DOHH2 (cell line): ENCODE data around the gene OCLN.

ENCODE experiments used
- H3F3A ChIP-seq: fragments of 200-600 bp; sonication (generic), shearing (Covaris generic); 2 replicates; pipeline ENCODE4 v1.6.0; 2016; ENCODE audit warnings: antibody characterized with exemption, mild to moderate bottlenecking; ENCODE audit not compliant: control insufficient read depth, insufficient read depth
- H3K27ac ChIP-seq: fragments of 200-600 bp; sonication (generic); 2 replicates; pipeline ENCODE4 v1.5.1; 2014; ENCODE audit warnings: low read depth, mild to moderate bottlenecking, low read length, moderate library complexity
- H3K27me3 ChIP-seq: fragments of 200-600 bp; sonication (generic); 2 replicates; pipeline ENCODE4 v1.6.1; 2014; ENCODE audit warnings: mild to moderate bottlenecking, low read length, mixed read lengths; ENCODE audit not compliant: control insufficient read depth
- H3K36me3 ChIP-seq: fragments of 200-600 bp; sonication (generic); 2 replicates; pipeline ENCODE4 v1.6.1; 2014; ENCODE audit warnings: mild to moderate bottlenecking, low read length, moderate library complexity, mixed read lengths; ENCODE audit not compliant: control insufficient read depth
- H3K4me1 ChIP-seq: fragments of 200-600 bp; sonication (generic); 2 replicates; pipeline ENCODE4 v1.6.1; 2014; ENCODE audit warnings: mild to moderate bottlenecking, low read length, mixed read lengths; ENCODE audit not compliant: control insufficient read depth
- H3K4me2 ChIP-seq: fragments of 200-600 bp; sonication (generic); 2 replicates; pipeline ENCODE4 v1.6.0; 2014; ENCODE audit warnings: mild to moderate bottlenecking, low read length, moderate library complexity
- H3K4me3 ChIP-seq: fragments of 200-600 bp; sonication (generic); 2 replicates; pipeline ENCODE4 v1.5.1; 2014; ENCODE audit warnings: mild to moderate bottlenecking, low read length, mixed read lengths
- H3K79me2 ChIP-seq: fragments of 200-600 bp; sonication (generic); 2 replicates; pipeline ENCODE4 v1.6.1; 2014; ENCODE audit warnings: mild to moderate bottlenecking, low read length, mixed read lengths; ENCODE audit not compliant: control insufficient read depth
- H3K9me2 ChIP-seq: fragments of 200-600 bp; sonication (generic); replicated peaks from 2 replicates; pipeline ENCODE4 v1.6.1; 2014; ENCODE audit warnings: mild to moderate bottlenecking, low read length, mixed read lengths; ENCODE audit not compliant: control insufficient read depth
- H3K9me3 ChIP-seq: fragments of 200-600 bp; sonication (generic); 2 replicates; pipeline ENCODE4 v1.6.1; 2014; ENCODE audit warnings: antibody characterized with exemption, low read length, mixed read lengths; ENCODE audit not compliant: control insufficient read depth, insufficient read depth
- H4K20me1 ChIP-seq: fragments of 200-600 bp; sonication (generic); 2 replicates; pipeline ENCODE4 v1.6.0; 2014; ENCODE audit warnings: low read depth, mild to moderate bottlenecking, antibody characterized with exemption, low read length, moderate library complexity; ENCODE audit not compliant: control insufficient read depth, insufficient read depth
- CTCF ChIP-seq: fragments of 200-600 bp; sonication (generic); IDR thresholded peaks from one replicate; pipeline ENCODE4 v1.5.1; 2014; ENCODE audit warnings: antibody characterized with exemption, mild to moderate bottlenecking, low read depth, low read length; ENCODE audit not compliant: poor library complexity, severe bottlenecking
- EZH2phosphoT487 ChIP-seq: fragments of 200-600 bp; sonication (generic); IDR thresholded peaks from 2 replicates; pipeline ENCODE4 v1.6.1; 2017; ENCODE audit warnings: borderline replicate concordance, mild to moderate bottlenecking, antibody characterized with exemption, low read length, moderate library complexity, mixed read lengths

The OCLN gene

DNA sequence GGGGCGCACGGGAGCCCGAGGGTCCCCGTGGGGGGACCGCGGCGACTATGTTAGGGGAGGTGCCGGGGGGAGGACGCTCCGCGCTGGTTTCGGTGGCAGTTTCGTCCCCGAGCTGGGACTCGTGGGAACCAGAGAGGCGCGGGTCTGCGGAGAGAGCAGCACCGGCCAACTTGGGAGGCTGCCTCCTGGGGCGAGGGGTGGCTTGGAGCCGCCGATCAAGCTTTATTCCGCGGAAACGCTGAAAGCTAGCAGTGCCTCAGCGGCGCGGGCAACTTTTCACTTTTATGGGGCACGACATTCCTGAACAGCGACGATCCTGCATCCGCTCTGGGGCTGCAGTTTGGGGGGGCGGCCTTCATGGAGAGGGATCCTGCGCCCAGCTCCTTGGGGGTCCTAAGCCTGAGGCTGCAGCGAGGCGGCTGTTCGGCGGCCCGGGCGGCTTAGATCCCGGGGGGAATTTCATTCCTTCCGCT lies 369 bp downstream of the OCLN start:
- H3K79me2 ChIP-seq: no peaks in the 10 kb centered on the region
- H3K36me3 ChIP-seq: no peaks in the 10 kb centered on the region
- TF ChIP-seq CTCF (no peak), EZH2phosphoT487 (0 out of 2 replicates have a peak, but pooled peaks have one; percentile 30)
- no peaks in the 10 kb centered on the region for H3F3A ChIP-seq
- no peaks in the 10 kb centered on the region for H4K20me1 ChIP-seq
- H3K9me3 ChIP-seq: no peaks in the 10 kb centered on the region
- peaks cover 47% of the 10 kb centered on the region for H3K27me3 ChIP-seq
- no peaks in the 10 kb centered on the region for H3K9me2 ChIP-seq
- no peak overlapping the region for H3K27ac ChIP-seq
- peaks cover 11% of the 10 kb centered on the region for H3K4me1 ChIP-seq
- peak overlapping the region; percentile 55 for H3K4me3 ChIP-seq
- H3K4me2 ChIP-seq: peak overlapping the region; percentile 63

- Histone ChIP-seq H3K9me3 (no peaks in the 10 kb centered on the region), H3K4me1 (peaks cover 11% of the 10 kb centered on the region), H3K79me2 (no peaks in the 10 kb centered on the region), H3K4me2 (peak overlapping the region; percentile 63), H3K4me3 (peak overlapping the region; percentile 55), H3K36me3 (no peaks in the 10 kb centered on the region), H3F3A (no peaks in the 10 kb centered on the region), H3K9me2 (no peaks in the 10 kb centered on the region), H3K27ac (no peak overlapping the region), H4K20me1 (no peaks in the 10 kb centered on the region), H3K27me3 (peaks cover 47% of the 10 kb centered on the region)
- peak; percentile 63; the same call in 1 of the 2 replicates for TF ChIP-seq EZH2phosphoT487
- no peak for TF ChIP-seq CTCF
These were observed 975 bp downstream of the OCLN start for GRCh38 chr5:69493396-69494133.

GRCh38 chr5:69494452-69494851 lies 1.9 kb downstream of the OCLN start:
- no peaks in the 10 kb centered on the region for H3F3A ChIP-seq
- peaks cover 47% of the 10 kb centered on the region for H3K27me3 ChIP-seq
- no peaks in the 10 kb centered on the region for H4K20me1 ChIP-seq
- TF ChIP-seq CTCF (no peak), EZH2phosphoT487 (no peak)
- no peak overlapping the region for H3K4me2 ChIP-seq
- no peaks in the 10 kb centered on the region for H3K79me2 ChIP-seq
- H3K4me3 ChIP-seq: no peak overlapping the region
- no peaks in the 10 kb centered on the region for H3K9me3 ChIP-seq
- H3K27ac ChIP-seq: no peak overlapping the region
- no peaks in the 10 kb centered on the region for H3K9me2 ChIP-seq
- no peaks in the 10 kb centered on the region for H3K36me3 ChIP-seq
- peaks cover 11% of the 10 kb centered on the region for H3K4me1 ChIP-seq
